ENCODE data around the gene KLHL24. TPM values are rescaled to one million over a fixed set of nuclear protein-coding genes. Genes with fewer than 3 reads are reported as not detected.

The KLHL24 gene
- total and polyA plus RNA-seq, 2 of the 4 experiments (the other 2 are of a cell fraction) = 5.7 to 25.6 TPM

DNA sequence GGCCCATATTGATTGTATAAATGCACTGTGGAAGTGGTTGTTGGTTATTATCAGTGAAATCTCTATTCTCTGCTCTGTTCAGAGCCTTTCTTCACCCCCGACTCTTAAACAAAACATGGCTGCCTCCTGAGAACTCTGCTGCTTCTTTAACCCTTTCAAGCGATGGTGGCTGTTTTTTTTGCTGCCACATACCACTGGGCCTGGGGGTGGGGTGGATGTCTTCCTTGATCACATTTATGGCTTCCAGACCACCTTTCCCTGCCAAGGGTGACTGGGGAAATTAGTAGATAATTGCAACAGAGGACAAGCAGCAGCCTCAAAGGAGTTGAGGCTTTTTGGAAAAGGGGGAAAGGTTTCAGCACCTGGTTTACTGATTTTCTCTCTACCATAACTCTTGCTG lies 94.9 kb downstream of the KLHL24 start:
- Histone ChIP-seq H3K4ac (ENCODE audit: low read depth, low read length) (no peak overlapping the region), H4K5ac (ENCODE audit: low read depth, low read length) (no peak overlapping the region), H3K23ac (ENCODE audit: low read depth, low read length) (no peak overlapping the region), H3K9me3 (ENCODE audit: control insufficient read depth, insufficient read depth, low read length) (no peaks in the 10 kb centered on the region), H3K9me1 (ENCODE audit: insufficient read depth, low read length) (peaks cover 6% of the 10 kb centered on the region), H3K14ac (replicated peaks; ENCODE audit: low read depth, low read length) (no peak overlapping the region), H2BK15ac (ENCODE audit: low read depth, low read length) (no peak overlapping the region), H3K36me3 (ENCODE audit: control insufficient read depth, insufficient read depth, low read length) (peaks cover 53% of the 10 kb centered on the region), H2AFZ (replicated peaks; ENCODE audit: low read length, poor library complexity) (no peak overlapping the region), H3K27ac (ENCODE audit: insufficient read depth, low read length) (no peak overlapping the region), H2BK120ac (ENCODE audit: low read depth, low read length) (no peak overlapping the region), H2BK5ac (ENCODE audit: low read depth, low read length, poor library complexity, severe bottlenecking) (no peak overlapping the region), H2BK20ac (ENCODE audit: low read depth, low read length) (no peak overlapping the region), H3K4me3 (ENCODE audit: insufficient read depth, low read depth, low read length) (no peak overlapping the region), H3K9ac (ENCODE audit: low read depth, low read length) (no peak overlapping the region), H2AK5ac (ENCODE audit: low read depth, low read length) (no peak overlapping the region), H3K79me1 (ENCODE audit: low read depth in 1 of 2, low read length in 2 of 2) (peaks cover 8 to 35% of the 10 kb centered on the region in 2 experiments), H3K18ac (ENCODE audit: low read depth, low read length) (no peak overlapping the region), H3K4me1 (ENCODE audit: control insufficient read depth, insufficient read depth, low read length) (peaks cover 6% of the 10 kb centered on the region), H4K20me1 (ENCODE audit: insufficient read depth, low read length) (peaks cover 9% of the 10 kb centered on the region; the same call in 1 of the 2 replicates), H3K27me3 (ENCODE audit: control insufficient read depth, insufficient read depth, low read length) (no peaks in the 10 kb centered on the region), H4K8ac (ENCODE audit: low read depth in 2 of 2, low read length in 2 of 2) (no peak overlapping the region), H3K4me2 (ENCODE audit: low read depth, low read length) (no peak overlapping the region), H2AK9ac (replicated peaks; ENCODE audit: low read depth, low read length, poor library complexity) (peak overlapping the region; percentile 20), H3K56ac (ENCODE audit: extremely low read depth, insufficient read depth, low read length) (no peak overlapping the region), H4K91ac (ENCODE audit: insufficient read depth, low read depth, low read length) (no peak overlapping the region)
- ChIA-PET POLR2A (ENCODE audit: unreplicated experiment) (no interaction called here), CTCF (no interaction called here)
- no peak for DNase-seq
- dilution Hi-C loops (cut with HindIII; ENCODE audit: low sequenced_read_pairs, unreplicated experiment) (no loop called here), intact Hi-C loops (cut with micrococcal nuclease) (no loop called here), in situ Hi-C loops (cut with MboI; ENCODE audit: low sequenced_read_pairs) (no loop called here)
- BruUV-seq (replicated peaks) = no TSS peak
- no peak for ATAC-seq (ENCODE audit: low read depth)
- TF ChIP-seq NFE2L2 (IDR thresholded peaks at IDR 0.05; ENCODE audit: low read depth, low read length) (no peak), RFX5 (IDR thresholded peaks at IDR 0.05; ENCODE audit: low read depth, low read length) (no peak), POLR2A (IDR thresholded peaks at IDR 0.05; ENCODE audit: low read depth, low read length) (no peak), MAFK (IDR thresholded peaks at IDR 0.05; ENCODE audit: low read depth, low read length) (no peak), RCOR1 (IDR thresholded peaks at IDR 0.05; ENCODE audit: insufficient replicate concordance, low read length) (no peak), MXI1 (IDR thresholded peaks at IDR 0.05; ENCODE audit: borderline replicate concordance, low read depth, low read length) (no peak), ELK1 (IDR thresholded peaks at IDR 0.05; ENCODE audit: borderline replicate concordance, low read depth, low read length) (no peak), BHLHE40 (IDR thresholded peaks at IDR 0.05; ENCODE audit: low read depth, low read length) (no peak), FOS (IDR thresholded peaks at IDR 0.05; ENCODE audit: low read depth, low read length) (no peak), RAD21 (IDR thresholded peaks at IDR 0.05; ENCODE audit: low read length) (no peak), CEBPB (IDR thresholded peaks at IDR 0.05; ENCODE audit: low read depth, low read length) (no peak), CHD1 (IDR thresholded peaks at IDR 0.05; ENCODE audit: low read depth, low read length) (no peak), SMC3 (IDR thresholded peaks at IDR 0.05; ENCODE audit: low read depth, low read length) (no peak)
- TF ChIP-seq, protein P1, sequence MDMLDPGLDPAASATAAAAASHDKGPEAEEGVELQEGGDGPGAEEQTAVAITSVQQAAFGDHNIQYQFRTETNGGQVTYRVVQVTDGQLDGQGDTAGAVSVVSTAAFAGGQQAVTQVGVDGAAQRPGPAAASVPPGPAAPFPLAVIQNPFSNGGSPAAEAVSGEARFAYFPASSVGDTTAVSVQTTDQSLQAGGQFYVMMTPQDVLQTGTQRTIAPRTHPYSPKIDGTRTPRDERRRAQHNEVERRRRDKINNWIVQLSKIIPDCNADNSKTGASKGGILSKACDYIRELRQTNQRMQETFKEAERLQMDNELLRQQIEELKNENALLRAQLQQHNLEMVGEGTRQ (IDR thresholded peaks at IDR 0.05; ENCODE audit: low read depth, low read length) = no peak
- TF ChIP-seq, protein P2, sequence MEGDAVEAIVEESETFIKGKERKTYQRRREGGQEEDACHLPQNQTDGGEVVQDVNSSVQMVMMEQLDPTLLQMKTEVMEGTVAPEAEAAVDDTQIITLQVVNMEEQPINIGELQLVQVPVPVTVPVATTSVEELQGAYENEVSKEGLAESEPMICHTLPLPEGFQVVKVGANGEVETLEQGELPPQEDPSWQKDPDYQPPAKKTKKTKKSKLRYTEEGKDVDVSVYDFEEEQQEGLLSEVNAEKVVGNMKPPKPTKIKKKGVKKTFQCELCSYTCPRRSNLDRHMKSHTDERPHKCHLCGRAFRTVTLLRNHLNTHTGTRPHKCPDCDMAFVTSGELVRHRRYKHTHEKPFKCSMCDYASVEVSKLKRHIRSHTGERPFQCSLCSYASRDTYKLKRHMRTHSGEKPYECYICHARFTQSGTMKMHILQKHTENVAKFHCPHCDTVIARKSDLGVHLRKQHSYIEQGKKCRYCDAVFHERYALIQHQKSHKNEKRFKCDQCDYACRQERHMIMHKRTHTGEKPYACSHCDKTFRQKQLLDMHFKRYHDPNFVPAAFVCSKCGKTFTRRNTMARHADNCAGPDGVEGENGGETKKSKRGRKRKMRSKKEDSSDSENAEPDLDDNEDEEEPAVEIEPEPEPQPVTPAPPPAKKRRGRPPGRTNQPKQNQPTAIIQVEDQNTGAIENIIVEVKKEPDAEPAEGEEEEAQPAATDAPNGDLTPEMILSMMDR (conservative IDR thresholded peaks at IDR 0.05; ENCODE audit: low read depth, low read length) = no peak
- WGBS, 2 experiments (ENCODE audit: extremely low coverage in 2 of 2, insufficient read length in 1 of 2) = no CpG with 5 or more reads among the region's 2 CpGs
